ENCODE results near the gene ITPRIP. TPM values are rescaled to one million over a fixed set of nuclear protein-coding genes. Genes with fewer than 3 reads are reported as not detected.

Gene ITPRIP
- total RNA-seq, 1 experiment from 2014 or later = 1.7 TPM

- Mint-ChIP-seq H3K27ac (ENCODE audit: unreplicated experiment) (no peak overlapping the region), H3K9me3 (ENCODE audit: low read depth, unreplicated experiment) (no peaks in the 10 kb centered on the region), H3K4me1 (ENCODE audit: low read depth, unreplicated experiment) (peaks cover 11% of the 10 kb centered on the region), H3K27me3 (ENCODE audit: unreplicated experiment) (peaks cover 15% of the 10 kb centered on the region), H3K4me3 (ENCODE audit: low read depth, unreplicated experiment) (no peak overlapping the region), H3K36me3 (ENCODE audit: insufficient read depth, unreplicated experiment) (no peaks in the 10 kb centered on the region)
- TF ChIP-seq CTCF (IDR thresholded peaks at IDR 0.05; ENCODE audit: unreplicated experiment) = no peak
- BruUV-seq (replicated peaks) = no TSS peak
- CTCF ChIA-PET = no interaction called here
- intact Hi-C loops (cut with micrococcal nuclease; ENCODE audit: unreplicated experiment) = no loop called here
- no peak for DNase-seq
Measured at GRCh38 chr10:104317726-104318299, 20.5 kb downstream of the ITPRIP start.

- CTCF ChIA-PET = no interaction called here
- no peaks in the 10 kb centered on the region for H3K36me3 Mint-ChIP-seq (ENCODE audit: insufficient read depth, unreplicated experiment)
- no peak for TF ChIP-seq CTCF (IDR thresholded peaks at IDR 0.05; ENCODE audit: unreplicated experiment)
- no peaks in the 10 kb centered on the region for H3K9me3 Mint-ChIP-seq (ENCODE audit: low read depth, unreplicated experiment)
- intact Hi-C loops (cut with micrococcal nuclease; ENCODE audit: unreplicated experiment) = no loop called here
- no TSS peak for BruUV-seq (replicated peaks)
- H3K4me3 Mint-ChIP-seq (ENCODE audit: low read depth, unreplicated experiment) = no peak overlapping the region
- peaks cover 11% of the 10 kb centered on the region for H3K4me1 Mint-ChIP-seq (ENCODE audit: low read depth, unreplicated experiment)
- H3K27me3 Mint-ChIP-seq (ENCODE audit: unreplicated experiment) = peaks cover 15% of the 10 kb centered on the region
- no peak for DNase-seq
- H3K27ac Mint-ChIP-seq (ENCODE audit: unreplicated experiment) = no peak overlapping the region
Measured at GRCh38 chr10:104317269-104317710, 21.0 kb downstream of the ITPRIP start.

- Mint-ChIP-seq H3K27me3 (ENCODE audit: unreplicated experiment) (peaks cover 15% of the 10 kb centered on the region), H3K27ac (ENCODE audit: unreplicated experiment) (no peak overlapping the region), H3K9me3 (ENCODE audit: low read depth, unreplicated experiment) (no peaks in the 10 kb centered on the region), H3K36me3 (ENCODE audit: insufficient read depth, unreplicated experiment) (no peaks in the 10 kb centered on the region), H3K4me1 (ENCODE audit: low read depth, unreplicated experiment) (peaks cover 11% of the 10 kb centered on the region), H3K4me3 (ENCODE audit: low read depth, unreplicated experiment) (no peak overlapping the region)
- no peak for DNase-seq
- BruUV-seq (replicated peaks) = no TSS peak
- intact Hi-C loops (cut with micrococcal nuclease; ENCODE audit: unreplicated experiment) = no loop called here
- no peak for TF ChIP-seq CTCF (IDR thresholded peaks at IDR 0.05; ENCODE audit: unreplicated experiment)
- CTCF ChIA-PET = no interaction called here
Measured at GRCh38 chr10:104316321-104317099, 21.8 kb downstream of the ITPRIP start.

- DNase-seq = no peak
- Mint-ChIP-seq H3K9me3 (ENCODE audit: low read depth, unreplicated experiment) (no peaks in the 10 kb centered on the region), H3K27me3 (ENCODE audit: unreplicated experiment) (peaks cover 15% of the 10 kb centered on the region), H3K4me1 (ENCODE audit: low read depth, unreplicated experiment) (peaks cover 11% of the 10 kb centered on the region), H3K4me3 (ENCODE audit: low read depth, unreplicated experiment) (no peak overlapping the region), H3K27ac (ENCODE audit: unreplicated experiment) (no peak overlapping the region), H3K36me3 (ENCODE audit: insufficient read depth, unreplicated experiment) (no peaks in the 10 kb centered on the region)
- no peak for TF ChIP-seq CTCF (IDR thresholded peaks at IDR 0.05; ENCODE audit: unreplicated experiment)
- CTCF ChIA-PET = no interaction called here
- intact Hi-C loops (cut with micrococcal nuclease; ENCODE audit: unreplicated experiment) = no loop called here
- no TSS peak for BruUV-seq (replicated peaks)
Measured at GRCh38 chr10:104315486-104315921, 22.8 kb downstream of the ITPRIP start.
